Heart left ventricle (tissue), 16 donors: ENCODE results near the gene IDUA. TPM values are rescaled to one million over a fixed set of nuclear protein-coding genes. Genes with fewer than 3 reads are reported as not detected.

Experiments
- ATAC-seq, 4 donors: fragments of 200-7000 bp; cut with Tn5 transposase; one replicate each; pipeline ENCODE4 v1.9.1; 2020 to 2022; ENCODE audit warnings: moderate library complexity in 4 of 4, mild to moderate bottlenecking in 3 of 4, moderate number of reproducible peaks in 1 of 4
- DNase-seq, 5 donors: peaks; one replicate each; pipeline ENCODE4 v3.0.0-alpha.2; 2020
- H3K27ac ChIP-seq, 12 donors: fragments of 200-600 bp; sonication (generic) in 4 of 12; one replicate each; pipeline versions ENCODE4 v1.5.0 to v1.8.0; 2016 to 2022; ENCODE audit warnings: mild to moderate bottlenecking in 2 of 12
- H3K27me3 ChIP-seq, 9 donors: fragments of 200-600 bp; sonication (generic) in 2 of 9; one replicate each; pipeline versions ENCODE4 v1.5.1 to v1.8.0; 2016 to 2022; ENCODE audit warnings: mild to moderate bottlenecking in 3 of 9
- H3K36me3 ChIP-seq, 9 donors: fragments of 200-600 bp; sonication (generic) in 2 of 9; one replicate each; pipeline versions ENCODE4 v1.5.0 to v1.8.0; 2018 to 2022; ENCODE audit warnings: mild to moderate bottlenecking in 2 of 9
- H3K4me1 ChIP-seq, 12 donors: fragments of 200-600 bp; sonication (generic) in 4 of 12; one replicate each; pipeline versions ENCODE4 v1.5.0 to v1.8.0; 2016 to 2022; ENCODE audit warnings: mild to moderate bottlenecking in 3 of 12
- H3K4me3 ChIP-seq, 12 donors: fragments of 200-600 bp; sonication (generic) in 4 of 12; one replicate each; pipeline versions ENCODE4 v1.5.0 to v1.8.0; 2017 to 2022; ENCODE audit warnings: mild to moderate bottlenecking in 9 of 12, moderate library complexity in 4 of 12
- H3K9me3 ChIP-seq, 12 donors: fragments of 200-600 bp; sonication (generic) in 4 of 12; one replicate each; pipeline versions ENCODE4 v1.5.0 to v1.8.0; 2016 to 2022; ENCODE audit warnings: mild to moderate bottlenecking in 1 of 12
- CTCF ChIP-seq, 12 donors: fragments of 200-600 bp; sonication (generic) in 4 of 12; IDR thresholded peaks; one replicate each; pipeline versions ENCODE4 v1.5.0 to v1.8.0; 2018 to 2022; ENCODE audit warnings: antibody characterized with exemption in 12 of 12, mild to moderate bottlenecking in 5 of 12
- POLR2A ChIP-seq, 2 donors: fragments of 450-650 bp; IDR thresholded peaks; one replicate each; pipeline ENCODE4 v1.6.1; 2017; ENCODE audit warnings: antibody characterized with exemption in 2 of 2, mild to moderate bottlenecking in 2 of 2, moderate library complexity in 2 of 2
- WGBS, 4 donors: extraction: QIAGEN DNeasy Blood & Tissue Kit in 2 of 4; methylation state at CpG; one replicate each; pipeline versions ENCODE4 v1.1.5 to v1.1.7; 2013 to 2018; 5-methylcytosine and 5-hydroxymethylcytosine counted together
- intact Hi-C, 10 donors: fragments of 100-400 bp; cut with DNase I; formaldehyde crosslinking; loops; one replicate each; pipeline versions ENCODE4 v1.11.1 to v1.14.2; 2022
- polyA plus RNA-seq, 2 donors: library from polyadenylated mRNA; stranded (reverse); fragments of 200-250 nt; gene quantifications; one replicate each; pipeline ENCODE4 v1.2.3, GENCODE V29; 2013
- total RNA-seq, 9 donors: library from RNA; depleted of rRNA in 2 of 9; stranded (reverse); fragments of >200 nt in 2 of 9; fragmentation: NEBNext Ultra II Directional in 3 of 9; extraction: Animal tissue kit (Norgen Biotek cat#: 25700) in 3 of 9; gene quantifications; one replicate each; pipeline versions ENCODE4 v1.1.0 to v1.2.4, GENCODE V29; 2016 to 2023
- donor health status: ischemic (EF 13 %, LVEDD 7.1; RV severe dilation, severe dysfunction).
- donor health status: healthy with polysubstance abuse.
- donor health status: DM: no; HTN: yes; CAD: no.
- donor health status: DM: no; HTN: no; CAD: no.
- donor health status: ischemic (EF 25% LVEDD 6.9; RV normal size, moderate dysfunction).
- donor health status: ischemic (EF 25% LVEDD 5.7; RV mildly dilated, moderate dysfunction).
- donor health status: healthy.
- donor health status: DM: yes; HTN: yes; CAD: no.
- donor health status: ischemic (EF 35%, LVEDD 5.7; RV mildly dilated, moderate dysfunction).
- donor health status: nonischemic (EF 11% LVEDD 7.7; RV severe dilation, severe dysfunction).
- donor health status: DM: yes; HTN: yes; CAD: no.
- donor health status: PGD.
- donor health status: ischemic (EF 29% LVEDD 5.4; RV normal size, mild dysfunction).
- donor health status: nonischemic (EF 23%, LVEDD 6.1; RV moderate dilation, normal function).

IDUA gene
- total and polyA plus RNA-seq, 11 donors = 3.2 to 17.4 (median 6.8) TPM

GRCh38 chr4:951594-952468 is 35.0 kb upstream of the IDUA start:
- peak in 2 of 5 donors; percentile 17 to 20 for DNase-seq

GRCh38 chr4:952881-953573 is 33.8 kb upstream of the IDUA start:
- DNase-seq (peak in 2 of 5 donors; percentile 5 to 14), ATAC-seq (no peak)
- Histone ChIP-seq H3K36me3 (peaks cover 0 to 43% (median 25%) of the 10 kb centered on the region in 9 donors), H3K27ac (no peak overlapping the region), H3K4me1 (peaks cover 0 to 5% (median 0%) of the 10 kb centered on the region in 12 donors), H3K9me3 (no peaks in the 10 kb centered on the region), H3K4me3 (no peak overlapping the region), H3K27me3 (no peaks in the 10 kb centered on the region)
- no peak for TF ChIP-seq CTCF (IDR thresholded peaks at IDR 0.05)
- no peak for TF ChIP-seq POLR2A (IDR thresholded peaks at IDR 0.05)
- 90 to 95% (median 95%) methylated on average over 19 to 28 of the region's 28 CpGs for WGBS, 4 donors
- intact Hi-C loops = no loop called here

More at GRCh38 chr4:951594-952468, 35.0 kb upstream of the IDUA start:
- TF ChIP-seq CTCF (IDR thresholded peaks at IDR 0.05) = no peak
- no peak for TF ChIP-seq POLR2A (IDR thresholded peaks at IDR 0.05)
- intact Hi-C loops = no loop called here
- ATAC-seq = no peak
- no peaks in the 10 kb centered on the region for H3K9me3 ChIP-seq
- WGBS, 4 donors = 88 to 89% (median 89%) methylated on average over 16 to 23 of the region's 23 CpGs
- H3K27me3 ChIP-seq = no peaks in the 10 kb centered on the region
- H3K4me1 ChIP-seq = peaks cover 0 to 9% (median 0%) of the 10 kb centered on the region in 12 donors
- no peak overlapping the region for H3K4me3 ChIP-seq
- no peak overlapping the region for H3K27ac ChIP-seq
- H3K36me3 ChIP-seq = peaks cover 0 to 34% (median 22%) of the 10 kb centered on the region in 9 donors

- H3K9me3 ChIP-seq = no peaks in the 10 kb centered on the region
- DNase-seq (no peak), ATAC-seq (no peak)
- no peaks in the 10 kb centered on the region for H3K4me1 ChIP-seq
- H3K4me3 ChIP-seq = no peak overlapping the region
- H3K27me3 ChIP-seq = no peaks in the 10 kb centered on the region
- intact Hi-C loops = no loop called here
- H3K36me3 ChIP-seq = peaks cover 0 to 48% (median 25%) of the 10 kb centered on the region in 9 donors
- H3K27ac ChIP-seq = no peak overlapping the region
- TF ChIP-seq POLR2A (IDR thresholded peaks at IDR 0.05) (no peak), CTCF (IDR thresholded peaks at IDR 0.05) (no peak)
- 96 to 100% (median 97%) methylated on average over 13 of the region's 13 CpGs for WGBS, 4 donors
These were observed 33.3 kb upstream of the IDUA start for GRCh38 chr4:953574-953915.
